GM18909 (cell line): ENCODE data around the gene AACS.
"Not testable (repeated sequence)": the region's sequence is repeated elsewhere in the genome, so short reads cannot be mapped to it uniquely, and the experiment has no call there.

Experiments
- ATAC-seq: cut with Tn5 transposase; IDR thresholded peaks from one replicate; pipeline ENCODE4 v1.9.1; 2021; ENCODE audit warnings: mild to moderate bottlenecking; ENCODE audit not compliant: unreplicated experiment, poor library complexity

Gene AACS

DNA sequence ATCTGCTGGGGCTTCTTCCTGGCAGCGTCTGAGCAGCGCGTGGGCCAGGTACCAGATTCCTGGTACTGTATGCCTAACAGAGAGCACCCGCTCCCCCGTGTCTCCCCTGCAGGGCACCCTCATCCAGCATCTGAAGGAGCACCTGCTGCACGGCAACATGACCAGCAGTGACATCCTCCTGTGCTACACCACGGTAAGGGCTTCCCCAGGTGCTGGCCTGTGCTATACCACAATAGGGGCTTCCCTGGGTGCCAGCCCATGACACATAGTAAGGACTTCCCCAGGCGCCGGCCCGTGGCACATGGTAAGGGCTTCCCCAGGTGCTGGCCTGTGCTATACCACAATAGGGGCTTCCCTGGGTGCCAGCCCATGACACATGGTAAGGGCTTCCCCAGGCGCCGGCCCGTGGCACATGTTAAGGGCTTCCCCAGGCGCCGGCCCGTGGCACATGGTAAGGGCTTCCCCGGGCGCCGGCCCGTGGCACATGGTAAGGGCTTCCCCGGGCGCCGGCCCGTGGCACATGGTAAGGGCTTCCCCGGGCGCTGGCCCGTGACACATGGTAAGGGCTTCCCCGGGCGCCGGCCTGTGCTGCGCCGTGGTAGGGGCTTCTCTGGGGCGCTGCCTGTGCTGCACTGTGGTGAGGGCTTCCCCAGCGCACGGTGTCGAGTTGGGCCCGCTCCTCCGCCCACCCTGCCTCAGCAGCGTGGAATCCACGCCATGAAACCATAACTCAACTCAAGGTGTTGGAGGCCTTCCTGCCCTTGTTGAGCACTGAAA is 49.3 kb downstream of the AACS start:
- peak; percentile 43 for ATAC-seq

DNA sequence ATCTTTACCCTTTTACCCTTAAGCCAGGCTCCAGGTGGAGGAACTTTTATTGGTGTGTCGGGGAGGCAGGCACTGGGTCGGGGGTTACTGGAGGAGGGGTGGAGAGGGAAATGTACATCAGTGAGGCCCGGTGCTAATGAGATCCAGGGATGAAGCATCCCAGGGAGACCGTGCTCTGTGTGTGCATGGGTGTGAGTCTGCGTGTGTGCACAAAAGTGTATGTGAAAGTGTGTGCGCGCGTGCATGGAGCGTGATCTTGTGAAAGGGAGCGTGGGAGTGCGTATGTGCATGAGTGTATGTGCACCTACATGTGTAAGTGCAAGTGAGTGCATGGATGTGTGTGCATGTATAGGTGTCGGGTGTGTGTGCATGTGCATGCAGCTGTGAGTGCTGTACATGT is 55.3 kb downstream of the AACS start:
- no peak for ATAC-seq

DNA sequence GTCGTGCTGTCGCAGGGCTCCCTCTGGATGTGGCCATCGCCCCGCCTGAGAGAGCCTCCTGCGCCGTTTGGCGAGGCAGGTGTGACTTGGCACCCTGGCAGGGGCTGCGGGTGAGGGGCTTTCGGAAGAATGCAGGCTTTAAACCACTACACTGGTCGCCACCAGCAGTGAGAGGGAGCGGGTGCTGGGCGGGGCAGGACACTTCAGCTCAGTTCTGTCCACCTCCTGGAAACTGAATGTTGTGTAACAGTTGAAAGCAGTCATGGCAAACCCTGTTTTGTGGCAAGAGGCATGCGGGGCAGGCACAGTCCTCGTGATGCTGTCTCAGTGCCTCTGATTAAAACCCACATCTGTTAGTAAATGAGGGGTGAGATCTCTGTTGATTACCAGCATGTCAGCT is 55.9 kb downstream of the AACS start:
- no peak for ATAC-seq

DNA sequence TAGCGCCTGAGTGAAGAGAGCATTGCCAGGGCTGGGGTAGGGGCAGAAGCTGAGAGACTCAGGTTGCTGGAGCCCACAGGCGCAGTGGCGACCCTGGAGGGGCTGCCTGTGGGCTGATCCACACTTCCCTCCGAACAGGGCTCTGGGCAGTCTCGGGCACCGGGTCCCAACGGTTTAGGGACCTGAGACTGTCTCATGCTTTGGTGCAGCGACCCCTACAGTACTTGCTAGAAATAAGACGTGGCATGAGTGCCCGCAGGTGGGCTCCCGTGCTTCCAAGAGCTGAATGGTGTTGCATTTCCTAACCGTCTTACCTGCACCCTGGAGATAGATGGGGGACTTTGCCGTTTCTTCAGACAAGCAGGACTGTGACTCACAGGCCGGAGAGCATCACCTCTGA is 57.4 kb downstream of the AACS start:
- ATAC-seq, result no peak

DNA sequence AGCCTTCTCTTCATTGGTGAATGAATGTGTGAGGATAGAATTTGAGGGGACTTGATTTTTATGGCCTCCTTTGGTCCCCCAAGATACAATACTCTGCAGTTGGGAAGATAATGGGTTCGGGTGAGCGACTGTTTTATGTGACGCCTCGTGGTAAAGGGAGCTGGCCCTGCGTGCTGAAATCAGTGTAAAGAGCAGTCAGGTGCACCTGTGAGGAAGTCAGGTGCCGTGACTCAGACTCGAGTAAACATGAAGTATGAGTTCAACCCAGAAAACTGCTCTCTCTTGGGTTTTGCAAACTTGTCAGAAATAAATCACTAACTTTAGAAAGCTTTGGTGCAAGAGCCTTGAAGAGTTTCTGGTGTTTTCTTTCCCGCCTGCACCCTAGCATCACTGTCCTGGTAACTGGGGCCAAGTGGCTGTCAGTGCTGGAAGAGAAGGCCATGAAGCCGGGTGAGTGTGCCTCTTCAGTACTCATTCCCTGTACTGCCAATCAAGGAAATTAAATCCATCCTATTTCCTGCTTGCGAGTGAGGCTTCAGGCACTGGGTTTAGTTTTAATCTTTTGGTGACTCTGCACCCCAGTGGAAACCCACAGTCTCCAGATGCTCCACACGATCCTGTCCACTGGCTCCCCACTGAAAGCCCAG is 59.2 kb downstream of the AACS start:
- no peak for ATAC-seq

DNA sequence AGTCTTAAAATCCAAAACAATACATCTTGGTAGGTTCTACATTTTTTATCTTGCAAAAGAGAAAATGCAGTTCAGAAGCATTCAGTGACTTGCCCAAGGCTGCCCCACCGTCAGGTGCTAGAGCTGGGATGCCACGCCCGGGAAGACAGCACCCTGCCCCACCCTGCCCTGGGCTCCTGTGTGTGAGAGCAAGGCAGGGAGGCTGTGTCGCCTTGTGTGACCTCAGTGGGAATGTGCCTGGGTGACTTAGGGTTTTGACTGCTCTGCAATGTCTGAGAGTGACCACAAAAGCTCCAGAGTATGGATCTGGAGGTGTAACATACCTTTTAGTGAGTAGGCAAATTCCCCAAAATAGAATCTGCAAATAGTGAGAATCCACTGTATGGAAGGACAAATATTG is 60.0 kb downstream of the AACS start:
- no peak for ATAC-seq

DNA sequence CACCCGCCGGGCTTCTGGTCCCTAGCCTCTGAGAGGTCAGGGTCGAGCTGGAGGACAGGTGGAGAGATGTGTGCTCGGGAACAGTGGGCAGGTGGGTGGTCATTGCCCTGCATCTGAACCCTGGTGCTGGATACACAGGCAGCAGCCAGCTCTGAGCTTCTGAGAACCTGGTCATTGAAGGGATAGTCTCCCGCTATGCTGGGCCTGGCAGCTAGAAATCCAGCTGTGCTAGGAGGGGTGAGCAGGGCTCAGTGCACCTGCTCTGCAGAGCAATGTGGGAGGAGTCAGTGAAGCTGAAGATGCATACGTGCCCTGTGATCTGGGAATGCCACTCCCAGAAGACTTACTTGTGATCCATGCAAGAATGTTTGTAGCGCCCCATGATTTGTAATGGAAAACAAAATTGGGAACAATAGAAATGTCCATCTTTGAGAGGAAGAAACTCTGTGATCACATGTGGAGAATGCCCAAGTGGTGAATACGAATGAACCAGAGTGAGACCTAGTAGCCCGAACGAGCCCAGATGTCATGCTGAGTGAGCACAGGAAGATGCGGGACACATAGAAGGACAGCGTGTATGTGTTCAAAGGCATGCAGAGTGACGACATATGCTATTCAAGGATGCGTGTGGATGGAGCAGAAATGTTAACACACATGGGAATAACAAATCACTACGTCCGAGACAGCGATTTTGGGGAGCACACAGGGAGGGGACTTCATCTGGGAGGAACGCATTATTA is 63.4 kb downstream of the AACS start:
- no peak for ATAC-seq

DNA sequence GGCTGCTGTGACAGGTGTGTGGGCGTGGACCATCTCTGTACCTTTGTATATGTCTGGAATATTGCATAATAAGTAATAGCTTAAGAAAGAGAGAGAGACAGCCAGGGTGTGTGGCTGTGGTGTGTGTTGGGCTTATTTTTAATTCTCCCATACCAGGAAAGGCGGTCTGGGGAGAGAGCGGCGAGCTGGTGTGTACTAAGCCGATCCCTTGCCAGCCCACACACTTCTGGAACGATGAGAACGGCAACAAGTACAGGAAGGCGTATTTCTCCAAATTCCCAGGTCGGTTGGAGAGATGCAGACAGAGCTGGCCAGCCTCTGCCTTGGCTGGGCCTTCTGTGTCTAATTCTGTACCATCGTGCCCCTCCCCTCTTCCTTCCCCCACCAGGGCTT is 63.9 kb downstream of the AACS start:
- ATAC-seq, result no peak

DNA sequence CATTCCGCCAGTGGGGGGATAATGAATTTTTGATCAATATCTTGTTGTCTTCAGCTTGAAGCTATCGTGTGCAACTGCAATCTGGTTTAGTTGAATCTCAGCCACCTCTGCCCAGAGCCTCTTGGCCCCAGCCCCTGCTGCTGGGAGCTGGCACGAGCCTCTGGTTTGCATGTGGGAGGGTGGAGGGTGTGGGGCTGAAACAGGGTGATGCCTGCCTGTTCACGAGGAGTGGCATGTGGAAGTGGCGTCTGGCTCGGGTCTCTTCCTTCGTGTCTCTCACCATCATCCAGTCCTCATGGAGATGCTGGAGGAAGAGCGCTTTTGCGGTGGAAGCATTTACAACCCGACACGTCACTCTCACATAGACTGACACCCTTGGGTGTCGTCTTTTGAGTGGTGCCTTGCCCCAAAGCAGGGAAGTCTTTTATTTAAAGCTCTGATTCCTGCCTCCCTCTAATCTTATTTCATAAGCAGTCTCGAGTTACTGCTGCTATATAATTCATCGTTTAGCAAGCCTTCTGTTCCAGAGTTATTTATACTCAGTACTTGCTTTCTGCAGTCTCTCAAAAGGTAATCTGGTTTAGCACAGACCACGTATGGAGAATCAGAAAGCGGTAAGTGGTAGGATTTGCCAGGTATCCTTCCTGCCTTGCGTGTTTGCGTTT is 64.5 kb downstream of the AACS start:
- ATAC-seq, result no peak

DNA sequence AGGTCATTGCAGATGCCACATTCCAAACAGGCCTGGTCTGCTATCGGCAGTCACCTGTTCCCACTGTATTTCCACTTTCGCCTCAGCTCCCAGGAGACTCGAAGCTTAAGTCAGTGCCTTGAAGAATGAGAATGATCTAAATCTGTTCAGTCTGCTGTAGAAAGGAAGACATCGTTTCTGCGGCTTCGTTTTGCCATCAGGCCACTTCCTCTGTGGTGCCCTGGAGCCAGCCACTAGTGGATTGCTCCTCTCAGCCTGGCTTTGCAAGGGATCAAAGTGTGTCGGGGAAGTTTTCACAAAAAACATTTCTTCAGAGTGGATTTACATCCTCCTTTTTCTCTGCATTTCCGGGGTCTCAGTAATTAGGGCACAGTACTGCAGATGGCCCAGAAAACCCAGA is 66.7 kb downstream of the AACS start:
- no peak for ATAC-seq

DNA sequence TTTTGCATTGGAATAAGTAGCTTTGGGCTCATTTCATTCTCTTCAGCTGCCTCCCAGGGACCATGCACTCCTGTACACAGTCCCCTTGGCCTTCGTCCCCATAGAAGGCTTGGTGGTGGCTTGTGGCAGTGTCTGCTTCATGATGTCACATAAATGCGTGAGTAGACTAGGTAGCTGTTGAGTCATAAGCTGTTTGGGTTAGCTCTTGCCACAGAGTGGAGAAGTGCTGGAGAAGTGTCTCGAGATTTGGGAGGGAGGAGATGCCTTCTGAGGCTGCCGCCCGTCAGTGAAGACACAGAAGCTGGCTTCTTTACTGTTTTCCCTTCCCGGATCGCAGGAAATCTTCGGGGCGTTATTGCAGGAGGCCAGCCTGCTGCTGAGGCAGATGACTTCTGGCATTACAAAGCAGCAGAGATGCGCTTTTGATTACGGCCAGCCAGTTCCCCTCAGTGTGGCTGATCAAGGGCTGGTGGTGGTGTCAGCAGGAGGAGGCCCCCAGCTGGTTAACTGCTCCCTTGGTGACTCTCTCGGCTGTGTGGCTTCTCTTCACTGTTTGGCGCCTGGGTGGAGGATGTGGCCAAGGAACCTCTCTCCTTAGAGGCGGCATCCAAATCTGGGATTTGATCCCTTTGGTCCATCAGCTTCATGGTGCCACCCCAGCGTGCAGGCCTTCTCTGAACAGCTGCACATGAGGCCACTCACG is 67.6 kb downstream of the AACS start:
- ATAC-seq, result no peak

DNA sequence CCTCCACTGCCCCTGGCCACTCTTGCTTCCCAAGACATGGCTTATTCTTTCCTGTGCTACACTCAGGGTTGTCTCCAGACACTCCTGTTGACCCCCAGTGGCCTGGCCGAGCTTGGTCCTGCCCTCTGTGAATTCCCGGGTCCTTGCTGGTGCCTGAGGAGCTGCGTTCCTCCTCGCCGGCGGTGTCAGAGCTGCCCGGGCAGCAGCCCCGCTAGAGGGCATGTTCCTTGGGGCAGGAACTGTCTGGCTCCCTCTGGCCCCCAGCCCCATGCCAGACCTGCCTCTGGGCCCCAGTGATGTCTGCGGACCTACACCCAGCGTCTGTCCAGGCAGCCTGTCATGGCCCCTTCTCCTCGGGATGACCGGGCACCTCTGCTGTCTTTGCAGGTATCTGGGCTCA is 68.4 kb downstream of the AACS start:
- ATAC-seq, result no peak

DNA sequence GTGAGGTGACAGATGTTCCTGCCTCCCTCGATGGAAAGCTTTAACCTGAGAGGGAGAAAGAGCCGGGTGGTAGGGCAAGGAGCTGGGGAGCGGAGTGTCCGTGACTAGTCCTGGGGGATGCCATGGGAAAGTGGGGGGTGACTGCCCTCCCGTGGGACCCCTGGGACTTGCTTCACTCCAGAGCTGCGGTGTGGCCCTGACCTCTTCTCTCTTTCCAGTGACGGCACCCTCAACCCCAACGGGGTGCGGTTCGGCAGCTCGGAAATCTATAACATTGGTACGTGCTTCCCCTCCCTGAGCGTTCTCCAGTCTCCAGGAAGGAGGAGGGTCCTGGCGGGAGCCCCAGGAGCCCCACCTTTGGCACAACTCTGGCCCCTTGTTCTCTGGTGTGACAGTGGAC is 69.3 kb downstream of the AACS start:
- no peak for ATAC-seq

DNA sequence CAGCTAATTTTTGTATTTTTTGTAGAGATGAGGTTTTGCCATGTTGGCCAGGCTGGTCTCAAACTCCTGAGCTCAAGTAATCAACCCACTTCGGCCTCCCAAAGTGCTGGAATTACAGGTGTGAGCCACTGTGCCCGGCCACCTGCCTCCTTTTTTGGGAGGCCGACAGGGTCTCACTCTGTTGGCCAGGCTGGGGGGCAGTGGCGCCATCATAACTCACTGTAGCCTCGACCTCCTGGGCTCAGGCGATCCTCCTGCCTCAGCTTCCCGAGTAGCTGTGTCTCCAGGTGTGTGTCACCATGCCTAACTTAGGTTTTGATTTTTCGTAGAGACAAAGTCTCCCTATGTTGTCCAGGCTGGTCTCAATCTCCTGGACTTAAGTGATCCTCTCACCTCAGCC is 70.7 kb downstream of the AACS start:
- ATAC-seq, result no peak

DNA sequence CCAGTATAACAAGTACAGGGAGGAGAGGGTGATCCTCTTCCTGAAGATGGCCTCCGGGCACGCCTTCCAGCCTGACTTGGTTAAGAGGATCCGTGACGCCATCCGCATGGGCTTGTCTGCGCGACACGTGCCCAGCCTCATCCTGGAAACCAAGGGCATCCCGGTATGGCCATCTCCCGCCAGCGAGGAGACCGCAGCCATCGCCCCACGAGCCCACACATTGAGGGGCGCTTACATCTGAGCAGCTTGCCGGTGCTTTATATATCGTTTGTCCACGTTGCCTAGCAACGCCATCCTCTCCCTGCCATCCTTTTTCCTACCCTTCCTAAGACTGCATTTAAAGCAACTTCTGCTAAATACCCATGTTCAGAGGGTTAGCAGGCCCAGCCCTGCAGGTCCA is 71.5 kb downstream of the AACS start:
- no peak for ATAC-seq

DNA sequence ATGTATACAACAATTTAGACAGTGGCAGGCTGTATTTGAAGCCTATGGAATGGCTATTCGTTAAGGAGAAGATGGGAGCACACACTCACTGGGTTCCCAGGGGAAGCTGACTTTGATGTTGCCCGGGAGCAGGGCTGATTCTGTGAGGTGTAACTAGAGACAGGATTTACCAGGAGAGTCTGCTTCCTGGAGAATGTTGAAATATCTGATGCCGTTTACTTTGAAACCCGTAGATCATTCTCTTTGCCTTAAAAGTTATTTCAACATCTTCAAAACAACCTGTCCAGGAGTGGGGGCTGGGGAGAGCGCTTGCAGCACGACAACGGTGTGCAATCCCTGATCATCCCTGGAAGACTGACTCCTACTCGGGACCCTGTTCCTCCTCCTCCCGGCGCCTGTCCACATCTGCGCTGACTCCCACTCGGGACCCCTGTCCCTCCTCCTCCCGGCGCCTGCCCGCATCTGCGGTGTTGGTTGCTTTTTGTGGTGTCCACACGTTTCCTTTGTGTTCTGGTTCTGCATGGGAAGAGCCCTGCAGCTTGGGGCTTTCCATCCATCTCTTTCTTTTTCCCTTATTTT is 72.6 kb downstream of the AACS start:
- no peak for ATAC-seq

DNA sequence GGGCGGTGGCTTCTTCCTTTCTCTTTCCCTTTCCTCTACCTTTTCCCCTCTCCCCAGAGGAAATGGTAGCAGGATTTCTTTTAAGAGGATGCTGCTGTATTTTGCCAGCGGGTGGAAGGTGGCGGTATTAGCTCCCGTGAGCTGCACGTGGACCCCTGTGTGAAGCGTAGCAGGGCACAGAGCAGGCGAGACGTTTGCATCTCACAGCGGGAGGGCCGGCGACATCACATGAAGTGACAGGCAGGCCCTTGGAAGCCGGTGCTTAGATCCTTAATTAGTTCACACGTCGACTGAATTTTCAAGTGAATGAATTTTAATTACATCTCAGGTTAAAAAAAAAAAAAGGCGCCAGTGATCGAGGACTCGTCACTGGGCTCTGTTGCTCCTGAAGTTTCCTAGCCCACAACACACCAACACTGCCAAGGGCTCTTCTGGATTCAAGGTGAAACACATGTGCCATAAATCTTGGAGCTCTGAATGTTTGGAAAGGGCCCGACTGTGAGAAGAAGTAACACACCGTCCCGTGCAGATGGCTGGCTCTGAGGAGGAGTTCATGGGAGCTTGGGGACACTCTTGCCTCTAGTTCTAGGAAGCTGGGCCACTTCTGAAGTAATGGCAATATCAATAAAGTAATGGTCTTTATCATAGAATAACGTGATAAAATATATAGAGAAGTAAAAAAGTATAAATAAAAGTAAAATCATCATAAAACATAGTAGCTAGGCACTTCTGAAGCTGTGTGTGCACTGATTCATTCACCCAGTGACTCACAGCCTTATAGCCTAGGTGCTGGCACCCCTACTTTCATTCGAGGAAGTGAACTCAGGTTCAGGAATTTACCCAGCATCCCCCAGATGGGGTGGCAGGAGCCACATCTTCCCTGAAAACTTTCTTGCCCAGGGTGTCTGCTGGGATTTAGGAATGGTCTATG is 75.3 kb downstream of the AACS start:
- ATAC-seq, result no peak

DNA sequence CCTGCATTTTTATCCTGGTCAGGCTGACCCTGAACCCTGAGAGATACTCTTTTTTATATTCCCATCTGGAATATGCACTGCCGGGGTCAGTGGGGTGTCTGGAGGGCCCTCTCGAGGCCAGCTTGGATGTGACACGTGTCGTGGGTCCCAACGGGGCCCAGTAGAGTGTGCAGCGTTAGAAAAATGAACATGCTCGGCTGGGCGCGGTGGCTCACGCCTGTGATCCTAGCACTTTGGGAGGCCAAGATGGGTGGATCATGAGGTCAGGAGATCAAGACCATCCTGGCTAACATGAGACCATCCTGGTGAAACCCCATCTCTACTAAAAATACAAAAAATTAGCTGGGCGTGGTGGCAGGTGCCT is 76.0 kb downstream of the AACS start:
- not testable (repeated sequence) for ATAC-seq

DNA sequence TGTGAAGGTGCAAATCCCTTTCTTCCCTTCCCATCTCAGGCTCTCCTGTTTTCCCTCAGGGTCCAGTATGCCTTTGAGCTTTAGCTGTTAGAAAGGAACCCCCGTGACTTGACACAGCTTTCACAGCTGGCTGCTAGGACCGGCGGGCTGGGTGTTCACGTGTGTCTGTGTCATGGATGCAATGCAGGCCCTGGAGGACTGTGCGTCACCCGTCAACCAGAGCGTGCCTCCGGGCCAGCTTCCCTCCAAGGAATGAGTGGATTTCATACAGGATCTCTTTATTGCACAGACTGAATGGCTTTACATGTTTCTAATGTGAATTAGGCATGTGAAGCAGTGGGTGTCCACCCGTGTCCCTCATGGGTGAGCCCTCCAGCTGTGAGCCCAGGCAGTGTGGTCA is 77.4 kb downstream of the AACS start:
- no peak for ATAC-seq
